Measurements from ENCODE around the gene MOSMO. TPM values are rescaled to one million over a fixed set of nuclear protein-coding genes. Genes with fewer than 3 reads are reported as not detected.

Gene MOSMO
- polyA plus RNA-seq, 1 of the 3 experiments (the other 2 are of a cell fraction): 8.0 TPM

DNA sequence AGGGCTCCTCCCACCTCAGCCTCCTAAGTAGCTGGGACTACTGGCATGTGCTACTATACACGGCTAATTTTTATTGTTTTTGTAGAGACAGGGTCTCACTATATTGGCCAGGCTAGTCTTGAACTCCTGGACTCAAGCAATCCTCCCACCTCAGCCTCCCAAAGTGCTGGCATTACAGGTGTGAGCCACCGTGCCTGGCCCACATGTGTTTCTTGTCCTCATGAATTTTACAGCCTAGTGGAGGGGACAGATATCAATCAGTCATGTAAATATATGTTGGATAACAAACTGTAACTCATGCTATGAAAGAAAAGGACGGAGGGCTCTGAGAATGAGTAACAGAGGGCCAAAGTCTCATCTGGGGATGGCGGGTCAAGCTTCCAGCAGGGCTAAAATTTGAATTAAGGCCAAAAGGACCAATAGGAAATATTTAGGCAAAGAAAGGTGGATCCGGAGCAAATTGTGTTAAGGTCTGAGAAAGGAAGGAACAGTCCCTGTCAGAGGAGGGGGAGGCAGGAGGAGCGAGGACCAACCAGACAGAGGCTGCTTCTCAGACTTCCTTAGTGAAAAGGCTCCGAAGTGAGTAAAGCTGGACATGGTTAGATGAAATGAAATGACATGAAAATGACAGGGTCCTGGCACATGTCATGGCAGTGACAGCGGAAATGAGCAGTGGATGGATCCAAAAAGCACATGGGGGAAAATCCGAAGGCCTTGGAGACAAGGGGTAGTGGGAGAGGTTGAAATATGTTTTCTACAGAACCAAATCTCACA lies 10.8 kb upstream of the MOSMO start:
- TF ChIP-seq FOSL2 (IDR thresholded peaks at IDR 0.05; ENCODE audit: borderline replicate concordance, low read depth): no peak
- TF ChIP-seq REST (IDR thresholded peaks at IDR 0.05; ENCODE audit: low read depth, low read length): no peak
- no peak for TF ChIP-seq TAF1 (IDR thresholded peaks at IDR 0.05; ENCODE audit: borderline replicate concordance, low read depth, low read length)
- TF ChIP-seq EZH2phosphoT487 (IDR thresholded peaks at IDR 0.05; ENCODE audit: borderline replicate concordance, low read depth): no peak
- H3K9ac ChIP-seq: no peak overlapping the region
- H3K4me3 ChIP-seq (ENCODE audit: low read depth in 2 of 2, low read length in 1 of 2): no peak overlapping the region
- H3K36me3 ChIP-seq (replicated peaks in 1 of 2; ENCODE audit: control insufficient read depth in 1 of 2, insufficient read depth in 2 of 2, low read length in 1 of 2): no peaks in the 10 kb centered on the region
- no peak overlapping the region for H2AFZ ChIP-seq (ENCODE audit: low read depth)
- H4K20me1 ChIP-seq (ENCODE audit: insufficient read depth): no peaks in the 10 kb centered on the region
- H3K4me2 ChIP-seq: no peak overlapping the region
- no peak for DNase-seq
- no peaks in the 10 kb centered on the region for H3F3A ChIP-seq (replicated peaks; ENCODE audit: insufficient read depth)
- H3K4me1 ChIP-seq (ENCODE audit: control insufficient read depth in 1 of 2, insufficient read depth in 2 of 2, low read depth in 1 of 2, low read length in 1 of 2): peaks cover 0 to 3% of the 10 kb centered on the region in 2 experiments; a peak in 1 of 4 replicates
- no peak overlapping the region for H3K27ac ChIP-seq (ENCODE audit: low read depth in 2 of 2, low read length in 1 of 2)
- 77% methylated on average over 9 of the region's 9 CpGs for WGBS (ENCODE audit: low lambda C conversion rate)
- H3K9me2 ChIP-seq: no peaks in the 10 kb centered on the region
- no peaks in the 10 kb centered on the region for H3K27me3 ChIP-seq (ENCODE audit: insufficient read depth)
- H3K79me2 ChIP-seq (ENCODE audit: insufficient read depth): no peaks in the 10 kb centered on the region
- ChIA-PET POLR2A (no interaction called here), CTCF (interaction anchor here (6.5 to 14.2 kb wide), 2 partner anchors 81 to 191 kb away, joined by 74 to 209 read pairs; no protein-coding TSS in a partner anchor)
- H3K9me3 ChIP-seq: no peaks in the 10 kb centered on the region

DNA sequence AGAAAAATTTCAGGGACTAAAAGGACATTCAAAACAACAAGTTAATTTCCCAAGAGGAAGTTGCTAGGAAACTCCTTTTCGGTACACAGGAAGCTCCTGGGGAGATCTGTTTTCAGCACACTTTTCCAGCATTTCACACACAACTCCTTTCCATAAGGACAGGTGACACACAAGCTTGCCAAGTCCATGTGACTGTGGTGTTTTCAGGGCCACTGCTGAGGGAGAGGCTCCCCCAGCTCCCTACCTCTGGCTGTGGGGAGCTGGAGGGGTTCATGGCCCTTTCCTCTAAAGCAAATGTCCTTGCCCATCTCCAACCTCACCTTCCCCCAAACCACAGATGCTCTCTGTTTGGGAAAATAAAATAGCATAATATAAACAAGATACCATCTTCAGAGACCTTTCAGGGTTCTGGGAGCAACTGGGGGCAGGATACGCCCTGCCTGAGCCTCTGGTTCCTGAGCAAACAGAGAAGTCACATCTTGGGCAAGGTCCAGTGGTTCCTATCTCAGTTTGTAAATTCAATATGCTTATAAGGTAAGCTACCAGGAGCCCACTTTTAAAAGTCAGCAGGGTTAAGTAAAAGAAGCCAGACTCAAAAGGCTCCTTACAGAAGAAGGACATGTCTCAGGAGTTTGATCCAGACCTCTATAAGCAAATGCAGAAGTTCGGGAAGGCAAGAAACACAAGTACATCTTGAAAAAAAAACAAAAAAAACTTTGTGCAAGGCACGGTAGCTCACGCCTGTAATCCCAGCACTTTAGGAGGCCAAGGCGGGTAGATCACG lies 10.0 kb upstream of the MOSMO start:
- TF ChIP-seq YY1 (IDR thresholded peaks at IDR 0.05; ENCODE audit: low read depth) (no peak), NFIC (IDR thresholded peaks at IDR 0.05; ENCODE audit: borderline replicate concordance) (no peak), GABPA (IDR thresholded peaks at IDR 0.05; ENCODE audit: low read depth) (no peak), POLR2AphosphoS5 (IDR thresholded peaks at IDR 0.05; ENCODE audit: low read depth, low read length) (no peak), JUND (IDR thresholded peaks at IDR 0.05) (no peak), MXI1 (IDR thresholded peaks at IDR 0.05; ENCODE audit: low read depth, low read length) (no peak), FOXJ3 (CRISPR knock-in tag; IDR thresholded peaks at IDR 0.05) (no peak), ELF1 (IDR thresholded peaks at IDR 0.05) (no peak), TCF12 (IDR thresholded peaks at IDR 0.05) (no peak)
- TF ChIP-seq, protein P1, sequence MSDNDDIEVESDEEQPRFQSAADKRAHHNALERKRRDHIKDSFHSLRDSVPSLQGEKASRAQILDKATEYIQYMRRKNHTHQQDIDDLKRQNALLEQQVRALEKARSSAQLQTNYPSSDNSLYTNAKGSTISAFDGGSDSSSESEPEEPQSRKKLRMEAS (IDR thresholded peaks at IDR 0.05; ENCODE audit: low read depth): no peak
- TF ChIP-seq, protein P2, sequence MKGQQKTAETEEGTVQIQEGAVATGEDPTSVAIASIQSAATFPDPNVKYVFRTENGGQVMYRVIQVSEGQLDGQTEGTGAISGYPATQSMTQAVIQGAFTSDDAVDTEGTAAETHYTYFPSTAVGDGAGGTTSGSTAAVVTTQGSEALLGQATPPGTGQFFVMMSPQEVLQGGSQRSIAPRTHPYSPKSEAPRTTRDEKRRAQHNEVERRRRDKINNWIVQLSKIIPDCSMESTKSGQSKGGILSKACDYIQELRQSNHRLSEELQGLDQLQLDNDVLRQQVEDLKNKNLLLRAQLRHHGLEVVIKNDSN (IDR thresholded peaks at IDR 0.05; ENCODE audit: borderline replicate concordance, low read depth): no peak
- TF ChIP-seq, protein P3, sequence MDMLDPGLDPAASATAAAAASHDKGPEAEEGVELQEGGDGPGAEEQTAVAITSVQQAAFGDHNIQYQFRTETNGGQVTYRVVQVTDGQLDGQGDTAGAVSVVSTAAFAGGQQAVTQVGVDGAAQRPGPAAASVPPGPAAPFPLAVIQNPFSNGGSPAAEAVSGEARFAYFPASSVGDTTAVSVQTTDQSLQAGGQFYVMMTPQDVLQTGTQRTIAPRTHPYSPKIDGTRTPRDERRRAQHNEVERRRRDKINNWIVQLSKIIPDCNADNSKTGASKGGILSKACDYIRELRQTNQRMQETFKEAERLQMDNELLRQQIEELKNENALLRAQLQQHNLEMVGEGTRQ (IDR thresholded peaks at IDR 0.05; ENCODE audit: borderline replicate concordance, low read depth, low read length): no peak
- no peak overlapping the region for H2AFZ ChIP-seq (ENCODE audit: low read depth)
- H3K4me2 ChIP-seq: no peak overlapping the region
- 86% methylated on average over 7 of the region's 7 CpGs for WGBS (ENCODE audit: low lambda C conversion rate)
- no peak for DNase-seq
- no peaks in the 10 kb centered on the region for H3K27me3 ChIP-seq (ENCODE audit: insufficient read depth)
- no peak overlapping the region for H3K27ac ChIP-seq (ENCODE audit: low read depth in 2 of 2, low read length in 1 of 2)
- H3K4me1 ChIP-seq (ENCODE audit: control insufficient read depth in 1 of 2, insufficient read depth in 2 of 2, low read depth in 1 of 2, low read length in 1 of 2): peaks cover 0 to 3% of the 10 kb centered on the region in 2 experiments; a peak in 1 of 4 replicates
- H3K36me3 ChIP-seq (replicated peaks in 1 of 2; ENCODE audit: control insufficient read depth in 1 of 2, insufficient read depth in 2 of 2, low read length in 1 of 2): no peaks in the 10 kb centered on the region
- no peaks in the 10 kb centered on the region for H3F3A ChIP-seq (replicated peaks; ENCODE audit: insufficient read depth)
- H3K79me2 ChIP-seq (ENCODE audit: insufficient read depth): no peaks in the 10 kb centered on the region
- ChIA-PET CTCF (interaction anchor here (6.5 to 14.2 kb wide), 3 partner anchors 80 to 191 kb away, joined by 74 to 209 read pairs (median 75); no protein-coding TSS in a partner anchor), POLR2A (no interaction called here)
- no peaks in the 10 kb centered on the region for H4K20me1 ChIP-seq (ENCODE audit: insufficient read depth)
- H3K9me3 ChIP-seq: no peaks in the 10 kb centered on the region
- no peaks in the 10 kb centered on the region for H3K9me2 ChIP-seq
- H3K4me3 ChIP-seq (ENCODE audit: low read depth in 2 of 2, low read length in 1 of 2): no peak overlapping the region
- no peak overlapping the region for H3K9ac ChIP-seq
